HepG2 (cell line): Measurements from ENCODE around the gene TMEM273. TPM values are rescaled to one million over a fixed set of nuclear protein-coding genes. Genes with fewer than 3 reads are reported as not detected.

Experiments
- ATAC-seq: fragments of 200-7000 bp; cut with Tn5 transposase; 3 replicates; pipeline ENCODE4 v1.9.1; 2020; ENCODE audit warnings: mild to moderate bottlenecking, moderate library complexity
- BruUV-seq: library from RNA; stranded (reverse); fragments of 400-500 nt; replicated peaks from 2 replicates; lab custom pipeline; 2021; lab: Mats Ljungman, UMichigan
- CTCF ChIA-PET: fragments of 300-600 bp; formaldehyde crosslinking; extraction: SDS; loops from one replicate; lab custom pipeline; 2021; ENCODE audit warnings: low total read pairs, inconsistent platforms, low intra/inter-chr PET ratio; lab: Yijun Ruan, JAX
- POLR2A ChIA-PET: fragments of 350-600 bp; sonication (Branson Sonifier 250); formaldehyde crosslinking; loops from one replicate; lab custom pipeline; 2020; ENCODE audit warnings: antibody characterized with exemption, inconsistent platforms; lab: Yijun Ruan, JAX
- DNase-seq: peaks from one replicate; pipeline ENCODE4 v3.0.0-alpha.2; 2015; ENCODE audit warnings: low spot score
- FAIRE-seq: peaks from 3 replicates; lab custom pipeline; 2011; peaks lifted over from hg19 to GRCh38; lab: Jason Lieb, UNC
- H2AFZ ChIP-seq: one replicate; pipeline ENCODE4 v1.6.1; 2011; ENCODE audit warnings: low read length, inconsistent platforms
- H3K27ac ChIP-seq: fragments of 300-600 bp; 3 replicates; pipeline ENCODE4 v1.8.0; 2011; ENCODE audit warnings: mixed run types, mild to moderate bottlenecking, mixed read lengths, low read length, inconsistent platforms; ENCODE audit not compliant: insufficient read depth; ENCODE audit errors: extremely low read length
- H3K27me3 ChIP-seq, 2 experiments: fragments of 200-600 bp in 1 of 2; 2 replicates in 1 of 2; 3 replicates in 1 of 2; pipeline versions ENCODE4 v1.6.0 to v1.8.0; 2011; ENCODE audit warnings: low read length in 2 of 2, mild to moderate bottlenecking in 2 of 2, moderate library complexity in 2 of 2, inconsistent platforms in 1 of 2; ENCODE audit not compliant: insufficient read depth in 2 of 2, control insufficient read depth in 1 of 2
- H3K36me3 ChIP-seq, 2 experiments: fragments of 200-600 bp in 1 of 2; replicated peaks in 1 of 2; 2 replicates in 1 of 2; 3 replicates in 1 of 2; pipeline versions ENCODE4 v1.5.1 to v1.8.0; 2011; ENCODE audit warnings: low read length in 2 of 2, inconsistent platforms in 1 of 2; ENCODE audit not compliant: insufficient read depth in 2 of 2, control insufficient read depth in 1 of 2
- H3K4me1 ChIP-seq: 2 replicates; pipeline ENCODE4 v1.5.1; 2012; ENCODE audit warnings: low read length, inconsistent platforms; ENCODE audit not compliant: insufficient read depth
- H3K4me2 ChIP-seq: 2 replicates; pipeline ENCODE4 v1.6.0; 2011; ENCODE audit warnings: low read depth, low read length, inconsistent platforms
- H3K4me3 ChIP-seq, 3 experiments: fragments of 200-600 bp in 1 of 3; sonication (generic), shearing (Covaris generic) in 1 of 3; replicated peaks in 1 of 3; 2 replicates each; pipeline ENCODE4 v1.5.1; 2011 to 2016; ENCODE audit warnings: low read length in 3 of 3, inconsistent platforms in 2 of 3, low read depth in 2 of 3, mild to moderate bottlenecking in 2 of 3, control low read depth in 1 of 3, mixed read lengths in 1 of 3; ENCODE audit not compliant: insufficient read depth in 1 of 3
- H3K79me2 ChIP-seq: one replicate; pipeline ENCODE4 v1.6.1; 2011; ENCODE audit warnings: low read length, inconsistent platforms; ENCODE audit not compliant: insufficient read depth
- H3K9ac ChIP-seq: 2 replicates; pipeline ENCODE4 v1.6.0; 2011; ENCODE audit warnings: mild to moderate bottlenecking, low read depth, low read length, inconsistent platforms; ENCODE audit not compliant: insufficient read depth
- H3K9me3 ChIP-seq: 2 replicates; pipeline ENCODE4 v1.5.1; 2012; ENCODE audit warnings: mild to moderate bottlenecking, low read length
- H4K20me1 ChIP-seq: 2 replicates; pipeline ENCODE4 v1.6.0; 2011; ENCODE audit warnings: inconsistent platforms, mild to moderate bottlenecking, low read length, moderate library complexity; ENCODE audit not compliant: insufficient read depth
- BCLAF1 ChIP-seq: fragments of 450-650 bp; IDR thresholded peaks from 2 replicates; pipeline ENCODE4 v1.6.1; 2017; ENCODE audit warnings: mild to moderate bottlenecking
- ELK4 ChIP-seq: sonication (generic); formaldehyde crosslinking; IDR thresholded peaks from 2 replicates; pipeline ENCODE4 v1.9.0; 2021; ENCODE audit warnings: missing genetic modification reagents, borderline replicate concordance
- FOXP4 ChIP-seq: sonication (generic); formaldehyde crosslinking; IDR thresholded peaks from 2 replicates; pipeline ENCODE4 v1.4.0; 2020; ENCODE audit warnings: missing genetic modification reagents
- HNRNPL ChIP-seq: fragments of 200-400 bp; formaldehyde crosslinking; IDR thresholded peaks from 2 replicates; pipeline ENCODE4 v1.6.1; 2017; ENCODE audit warnings: mild to moderate bottlenecking, low read depth, low read length
- NCOR1 ChIP-seq: fragments of 200-600 bp; sonication (generic); IDR thresholded peaks from 2 replicates; pipeline ENCODE4 v1.7.0; 2017; ENCODE audit warnings: antibody characterized with exemption, low read length, borderline replicate concordance
- NR2F6 ChIP-seq, 2 experiments: IDR thresholded peaks; 2 replicates each; pipeline ENCODE4 v1.6.1; 2016; ENCODE audit warnings: antibody characterized with exemption in 1 of 2, mild to moderate bottlenecking in 1 of 2
- ZBTB25 ChIP-seq: IDR thresholded peaks from 2 replicates; pipeline ENCODE4 v1.6.1; 2018; ENCODE audit warnings: missing genetic modification reagents
- ZNF232 ChIP-seq: sonication (generic); formaldehyde crosslinking; IDR thresholded peaks from 2 replicates; pipeline ENCODE4 v1.4.0; 2020; ENCODE audit warnings: missing genetic modification reagents, borderline replicate concordance
- ZNF7 ChIP-seq: IDR thresholded peaks from 2 replicates; pipeline ENCODE4 v1.6.1; 2016; ENCODE audit warnings: missing biosample characterization, missing genetic modification reagents
- WGBS: methylation state at CpG from one replicate; pipeline ENCODE4 v1.1.6; 2017; ENCODE audit warnings: low lambda C conversion rate; 5-methylcytosine and 5-hydroxymethylcytosine counted together
- in situ Hi-C: cut with HindIII; loops from 2 replicates; pipeline ENCODE4 v1.10.0; 2017; ENCODE audit warnings: low pct_unique_long_range_greater_than_20kb; ENCODE audit not compliant: extremely low pct_ligation_motif_present
- intact Hi-C: fragments of 100-400 bp; cut with micrococcal nuclease; formaldehyde crosslinking; loops from one replicate; pipeline ENCODE4 v1.10.0; 2022; ENCODE audit not compliant: unreplicated experiment
- polyA plus RNA-seq, 8 experiments: library from polyadenylated mRNA; depleted of rRNA in 3 of 8; stranded (reverse) in 7 of 8; unstranded in 1 of 8; fragments of >200 nt; fragmentation: Illumina TruSeq in 4 of 8; extraction: Trizol in 4 of 8; gene quantifications; 2 replicates each; pipeline versions ENCODE4 v1.2.1 to v1.2.3, GENCODE V29; 2011 to 2016; ENCODE audit warnings: low read depth in 4 of 8, missing spikeins in 1 of 8, mixed read lengths in 1 of 8; ENCODE audit not compliant: insufficient read depth in 1 of 8
- total RNA-seq, 5 experiments: library from RNA; depleted of rRNA; stranded (reverse); fragments of >200 nt; fragmentation: Illumina TruSeq; extraction: Trizol; gene quantifications; 2 replicates each; pipeline ENCODE4 v1.2.3, GENCODE V29; 2016; ENCODE audit warnings: low read depth in 1 of 5

The TMEM273 gene
- total and polyA plus RNA-seq, 2 of the 13 experiments (the other 11 are each of a cell fraction or from before 2014, with no cell fraction given): not detected

- in situ Hi-C loops: no loop called here
- Histone ChIP-seq H4K20me1 (no peaks in the 10 kb centered on the region), H2AFZ (no peak overlapping the region), H3K27ac (no peak overlapping the region), H3K4me1 (no peaks in the 10 kb centered on the region), H3K9ac (no peak overlapping the region), H3K4me3 (no peak overlapping the region), H3K79me2 (no peaks in the 10 kb centered on the region), H3K4me2 (no peak overlapping the region), H3K9me3 (no peaks in the 10 kb centered on the region), H3K27me3 (peaks cover 2 to 6% of the 10 kb centered on the region in 2 experiments; a peak in 3 of 5 replicates), H3K36me3 (no peaks in the 10 kb centered on the region)
- 17% methylated on average over 2 of the region's 3 CpGs for WGBS
- intact Hi-C loops: no loop called here
- DNase-seq: no peak
- ChIA-PET CTCF (no interaction called here), POLR2A (no interaction called here)
- no TSS peak for BruUV-seq
- no peak for FAIRE-seq
- TF ChIP-seq HNRNPL (no peak), ELK4 (no peak), BCLAF1 (no peak), NCOR1 (no peak), ZNF7 (CRISPR knock-in tag) (no peak), FOXP4 (CRISPR knock-in tag) (no peak), NR2F6 (IDR thresholded peaks at IDR 0.05) (no peak), NR2F6 (CRISPR knock-in tag; IDR thresholded peaks at IDR 0.05) (no peak), ZBTB25 (CRISPR knock-in tag) (no peak), ZNF232 (CRISPR knock-in tag) (no peak)
- no peak for ATAC-seq
Measured at GRCh38 chr10:49172777-49173132, 15.4 kb downstream of the TMEM273 start.
